ENCODE measurements around the gene CDH22.

CDH22 gene

DNA sequence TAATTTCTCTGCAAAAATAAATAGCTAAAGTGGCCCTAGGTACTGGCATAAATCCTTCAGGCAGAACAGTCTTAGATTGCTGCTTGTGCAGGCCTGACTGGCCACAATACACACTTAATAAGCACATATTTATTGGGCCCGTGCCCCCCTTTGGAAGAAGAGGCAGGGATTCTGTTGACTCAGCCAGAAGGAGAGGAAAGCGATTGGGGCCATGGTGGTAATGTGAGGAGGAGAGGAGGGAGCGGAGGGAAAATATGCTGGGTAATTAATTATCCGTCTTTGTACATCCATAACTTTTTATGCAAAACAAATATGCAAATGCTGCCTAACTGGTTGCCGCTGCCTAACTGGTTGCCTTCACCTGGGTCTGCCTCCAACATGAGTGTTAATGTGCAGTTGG lies 154.0 kb downstream of the CDH22 start:
- no peak for DNase-seq (ENCODE audit: low spot score)
- Mint-ChIP-seq H3K9me3 (no peaks in the 10 kb centered on the region), H3K27ac (no peak overlapping the region), H3K36me3 (ENCODE audit: low read depth) (no peaks in the 10 kb centered on the region), H3K4me3 (no peak overlapping the region), H3K4me1 (ENCODE audit: low read depth) (no peaks in the 10 kb centered on the region), H3K27me3 (ENCODE audit: low read depth) (peaks cover 3% of the 10 kb centered on the region)

DNA sequence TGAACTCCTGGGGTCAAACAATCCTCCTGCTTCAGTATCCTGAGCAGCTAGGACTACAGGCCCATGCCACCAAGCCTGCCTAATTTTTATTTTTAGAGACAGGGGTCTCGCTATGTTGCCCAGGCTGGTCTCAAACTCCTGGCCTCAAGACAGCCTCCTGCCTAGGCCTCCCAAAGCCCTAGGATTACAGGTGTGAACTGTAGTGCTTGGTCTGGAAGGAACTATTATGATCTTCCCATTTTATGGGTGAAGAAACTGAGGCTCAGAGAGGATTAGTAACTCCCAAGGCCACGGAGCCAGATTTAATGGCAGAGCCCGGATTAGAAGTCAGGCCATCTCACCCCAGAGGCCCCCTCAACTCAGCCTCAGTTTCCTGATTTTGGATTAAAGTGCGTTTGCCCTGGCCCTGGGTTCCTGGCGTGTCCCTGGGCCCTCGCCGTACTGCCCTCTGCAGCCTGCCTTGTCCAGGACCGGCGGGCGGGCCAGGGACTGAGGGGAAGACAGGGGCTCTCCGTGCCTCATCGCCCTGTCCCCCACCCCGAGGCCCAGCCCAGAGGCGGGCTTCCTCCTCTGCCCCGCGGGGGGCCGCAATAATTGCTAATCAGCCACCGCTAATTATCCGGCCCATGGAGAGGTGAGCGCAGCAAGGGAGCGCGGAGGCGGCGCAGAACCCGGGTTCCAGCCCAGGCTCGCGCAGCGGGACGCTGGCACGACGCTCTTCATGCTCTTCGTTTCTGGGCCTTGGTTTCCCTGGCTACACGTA lies 155.3 kb downstream of the CDH22 start:
- DNase-seq (ENCODE audit: low spot score): no peak
- no peak overlapping the region for H3K4me3 Mint-ChIP-seq
- peaks cover 3% of the 10 kb centered on the region for H3K27me3 Mint-ChIP-seq (ENCODE audit: low read depth)
- no peak overlapping the region for H3K27ac Mint-ChIP-seq
- H3K4me1 Mint-ChIP-seq (ENCODE audit: low read depth): no peaks in the 10 kb centered on the region
- H3K9me3 Mint-ChIP-seq: no peaks in the 10 kb centered on the region
- H3K36me3 Mint-ChIP-seq (ENCODE audit: low read depth): no peaks in the 10 kb centered on the region

DNA sequence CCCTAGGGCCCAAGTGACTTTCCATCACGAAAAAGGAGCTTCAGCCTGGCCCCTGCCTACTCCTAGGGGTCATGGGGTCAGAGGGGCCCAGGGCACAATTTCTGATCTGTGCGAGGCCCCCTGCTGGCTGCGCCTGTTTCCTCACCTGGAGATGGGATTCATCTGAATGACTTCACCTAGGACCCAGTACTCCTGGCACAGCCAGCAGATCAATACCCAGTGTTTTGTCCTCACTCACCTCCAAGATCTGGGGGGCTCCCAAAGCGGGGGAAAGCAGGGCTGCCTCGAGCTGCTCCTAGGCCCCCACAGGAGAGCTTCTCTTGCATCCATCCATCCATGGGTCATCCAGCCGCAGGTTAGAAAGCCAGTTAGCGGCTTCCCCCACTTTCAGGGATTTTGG lies 156.4 kb downstream of the CDH22 start:
- H3K4me3 Mint-ChIP-seq: no peak overlapping the region
- H3K4me1 Mint-ChIP-seq (ENCODE audit: low read depth): no peaks in the 10 kb centered on the region
- no peaks in the 10 kb centered on the region for H3K36me3 Mint-ChIP-seq (ENCODE audit: low read depth)
- no peak overlapping the region for H3K27ac Mint-ChIP-seq
- peak; percentile 5 for DNase-seq (ENCODE audit: low spot score)
- H3K9me3 Mint-ChIP-seq: no peaks in the 10 kb centered on the region
- peaks cover 3% of the 10 kb centered on the region for H3K27me3 Mint-ChIP-seq (ENCODE audit: low read depth)

DNA sequence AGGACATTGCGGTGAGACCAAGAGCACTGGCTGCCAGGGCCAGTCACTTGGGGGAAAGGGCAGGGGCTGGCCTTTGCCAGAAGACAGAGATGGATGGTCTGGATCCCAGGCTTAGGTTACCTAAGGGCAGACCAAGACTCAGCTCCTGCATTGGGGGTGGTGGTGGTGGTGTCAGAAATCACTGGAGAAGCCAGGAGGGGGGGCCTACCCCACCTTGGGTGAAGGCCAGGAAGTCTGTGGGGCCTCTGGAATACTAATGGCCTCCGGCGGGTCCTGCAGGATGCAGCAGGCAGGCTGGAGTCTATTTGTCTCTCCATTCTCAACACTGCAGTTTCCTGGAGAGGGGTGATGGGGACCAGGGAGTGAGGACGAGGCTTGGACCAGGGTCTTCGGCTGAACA lies 157.4 kb downstream of the CDH22 start:
- Mint-ChIP-seq H3K36me3 (ENCODE audit: low read depth) (no peaks in the 10 kb centered on the region), H3K9me3 (no peaks in the 10 kb centered on the region), H3K27ac (no peak overlapping the region), H3K4me1 (ENCODE audit: low read depth) (no peaks in the 10 kb centered on the region), H3K4me3 (no peak overlapping the region), H3K27me3 (ENCODE audit: low read depth) (peaks cover 4% of the 10 kb centered on the region)
- DNase-seq (ENCODE audit: low spot score): no peak

DNA sequence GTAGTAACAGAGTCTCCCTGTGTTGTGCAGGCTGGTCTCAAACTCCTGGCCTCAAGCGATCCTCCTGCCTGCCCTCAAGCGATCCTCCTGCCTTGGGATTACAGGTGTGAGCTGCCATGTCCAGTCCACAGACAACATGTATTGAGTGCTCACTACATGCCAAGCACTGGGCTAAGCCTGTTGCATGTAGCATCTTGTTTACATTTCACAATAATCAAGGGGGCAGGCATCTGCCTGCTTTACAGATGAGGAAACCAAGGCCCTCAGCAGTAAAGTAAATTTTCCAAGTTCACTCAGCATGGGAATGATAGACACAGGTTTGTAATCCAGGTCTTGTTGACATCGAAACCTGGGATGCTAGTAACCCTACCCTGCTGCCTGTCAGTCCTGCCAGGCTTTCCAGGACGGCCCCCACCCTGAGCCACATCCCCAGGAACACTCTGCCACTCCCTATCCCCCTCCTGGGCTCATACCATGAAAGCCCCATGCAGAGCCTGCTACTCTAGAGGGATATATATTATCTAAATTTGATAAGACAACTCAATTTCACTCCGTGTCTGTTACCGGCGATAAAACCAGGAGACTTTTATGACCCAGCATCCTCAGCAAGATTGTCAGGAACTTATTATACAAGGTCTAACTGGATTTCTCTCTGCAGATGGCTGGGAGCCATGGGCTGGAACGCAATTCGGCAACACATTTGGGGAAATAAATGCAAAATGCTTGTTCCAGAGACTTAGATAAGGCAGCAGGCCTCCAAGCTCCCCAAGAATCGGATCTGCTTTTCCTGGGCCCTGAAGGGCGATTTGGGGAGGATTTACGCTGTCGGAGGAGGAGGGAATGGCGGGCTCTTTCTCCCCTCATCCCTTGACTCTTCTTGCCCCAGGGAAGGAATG lies 159.7 kb downstream of the CDH22 start:
- no peak overlapping the region for H3K4me3 Mint-ChIP-seq
- no peaks in the 10 kb centered on the region for H3K4me1 Mint-ChIP-seq (ENCODE audit: low read depth)
- no peak overlapping the region for H3K27ac Mint-ChIP-seq
- H3K36me3 Mint-ChIP-seq (ENCODE audit: low read depth): no peaks in the 10 kb centered on the region
- H3K9me3 Mint-ChIP-seq: no peaks in the 10 kb centered on the region
- H3K27me3 Mint-ChIP-seq (ENCODE audit: low read depth): peaks cover 4% of the 10 kb centered on the region
- no peak for DNase-seq (ENCODE audit: low spot score)

DNA sequence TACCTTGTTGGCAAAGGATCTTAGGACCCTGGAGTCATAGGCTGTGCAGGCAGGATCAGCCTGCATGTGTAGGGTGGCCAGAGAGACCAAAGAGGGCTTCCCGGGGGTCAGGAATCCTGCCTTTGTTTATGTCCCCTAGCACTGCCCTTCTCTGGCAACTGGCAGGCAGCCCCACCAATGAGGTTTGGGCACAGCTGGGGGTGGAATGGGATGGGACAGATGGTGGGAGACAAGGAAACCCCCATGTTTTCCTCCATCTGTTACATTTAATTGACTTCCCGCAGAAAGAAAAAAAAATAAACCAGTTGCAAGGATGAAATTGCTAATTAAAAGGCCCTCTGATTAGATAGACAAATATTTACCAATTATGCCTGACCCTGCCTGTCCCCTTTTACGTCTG lies 162.6 kb downstream of the CDH22 start:
- H3K4me1 Mint-ChIP-seq (ENCODE audit: low read depth): no peaks in the 10 kb centered on the region
- H3K4me3 Mint-ChIP-seq: no peak overlapping the region
- H3K27ac Mint-ChIP-seq: no peak overlapping the region
- no peaks in the 10 kb centered on the region for H3K36me3 Mint-ChIP-seq (ENCODE audit: low read depth)
- H3K27me3 Mint-ChIP-seq (ENCODE audit: low read depth): peaks cover 11% of the 10 kb centered on the region
- no peaks in the 10 kb centered on the region for H3K9me3 Mint-ChIP-seq
- no peak for DNase-seq (ENCODE audit: low spot score)

DNA sequence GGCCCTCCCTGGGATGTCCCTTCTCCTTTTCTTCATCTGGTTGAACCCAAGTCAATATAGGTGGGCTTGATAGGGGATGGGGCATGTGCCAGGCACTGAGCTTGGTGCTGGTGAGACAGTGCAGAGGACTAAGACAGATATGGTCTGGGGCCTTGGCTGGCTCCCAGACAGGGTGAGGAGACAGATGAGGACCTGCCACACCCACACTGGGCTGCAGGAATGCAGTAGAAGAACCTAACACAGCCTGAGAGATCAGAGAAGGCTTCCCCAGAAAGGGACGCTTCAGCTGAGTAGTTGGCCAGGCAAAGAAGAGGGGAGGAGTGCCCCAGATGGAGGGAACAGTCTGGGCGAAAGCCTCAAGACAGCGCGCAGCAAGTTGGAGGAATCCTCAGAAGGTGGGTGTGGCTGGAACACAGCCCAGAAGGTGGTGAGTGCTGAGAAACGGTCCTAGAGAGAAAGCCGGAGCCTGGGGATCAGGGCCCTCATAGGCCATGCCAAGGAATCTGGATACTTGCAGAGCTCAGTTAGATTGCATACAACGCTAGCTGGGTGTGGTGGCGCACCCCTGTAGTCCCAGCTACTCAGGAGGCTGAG lies 163.8 kb downstream of the CDH22 start:
- Mint-ChIP-seq H3K4me3 (no peak overlapping the region), H3K27ac (no peak overlapping the region), H3K9me3 (no peaks in the 10 kb centered on the region), H3K4me1 (ENCODE audit: low read depth) (no peaks in the 10 kb centered on the region), H3K27me3 (ENCODE audit: low read depth) (peaks cover 11% of the 10 kb centered on the region), H3K36me3 (ENCODE audit: low read depth) (no peaks in the 10 kb centered on the region)
- no peak for DNase-seq (ENCODE audit: low spot score)

DNA sequence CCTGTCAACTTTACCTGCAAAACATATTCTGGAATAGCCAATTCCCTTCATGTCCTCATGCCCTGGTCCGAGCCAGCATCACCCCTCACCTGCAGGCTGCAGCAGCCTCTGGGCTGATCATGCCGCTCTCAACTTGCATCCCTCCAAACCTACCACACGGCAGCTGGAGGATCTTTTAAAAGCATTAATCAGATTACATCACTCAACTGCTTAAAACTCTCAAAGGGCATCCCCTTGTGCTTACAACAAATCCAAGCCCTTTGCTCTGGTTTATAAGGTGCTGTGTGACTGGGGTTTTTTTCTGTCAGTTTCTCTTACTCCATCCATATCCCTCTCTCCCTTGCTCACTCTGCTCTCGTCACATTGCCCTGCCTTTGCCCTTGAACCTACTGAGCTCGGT lies 166.2 kb downstream of the CDH22 start:
- no peaks in the 10 kb centered on the region for H3K9me3 Mint-ChIP-seq
- H3K4me3 Mint-ChIP-seq: no peak overlapping the region
- peaks cover 11% of the 10 kb centered on the region for H3K27me3 Mint-ChIP-seq (ENCODE audit: low read depth)
- no peaks in the 10 kb centered on the region for H3K36me3 Mint-ChIP-seq (ENCODE audit: low read depth)
- H3K27ac Mint-ChIP-seq: no peak overlapping the region
- no peak for DNase-seq (ENCODE audit: low spot score)
- no peaks in the 10 kb centered on the region for H3K4me1 Mint-ChIP-seq (ENCODE audit: low read depth)

DNA sequence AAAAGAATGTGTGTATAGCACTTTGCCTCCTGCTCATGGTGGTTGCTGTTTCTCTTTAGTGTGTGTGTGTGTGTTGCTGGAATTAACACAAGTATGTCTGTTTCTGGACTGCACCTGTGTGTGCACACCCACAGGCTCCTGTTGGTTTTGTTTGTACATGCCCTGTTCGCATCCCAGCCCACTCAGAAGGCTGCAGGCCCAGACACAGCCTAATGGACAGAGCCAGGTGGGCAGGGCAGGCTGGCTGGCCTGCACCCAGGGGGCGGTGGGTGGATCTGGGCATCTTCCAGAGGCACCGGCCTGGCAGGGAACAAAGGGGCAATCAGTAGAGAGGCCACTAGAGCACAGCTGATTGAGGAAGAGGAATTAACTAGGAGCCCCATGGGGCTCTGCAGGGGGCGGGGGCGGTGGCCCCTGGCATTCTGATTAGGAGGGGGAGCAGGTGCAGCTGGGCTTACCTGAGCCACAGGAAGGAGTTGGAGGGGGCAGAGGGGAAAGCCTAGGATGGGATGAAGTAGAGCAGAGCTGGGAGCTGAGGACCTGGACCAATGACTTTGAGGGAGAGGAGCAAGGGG lies 168.3 kb downstream of the CDH22 start:
- H3K4me3 Mint-ChIP-seq: no peak overlapping the region
- H3K27me3 Mint-ChIP-seq (ENCODE audit: low read depth): peaks cover 11% of the 10 kb centered on the region
- DNase-seq (ENCODE audit: low spot score): no peak
- H3K9me3 Mint-ChIP-seq: no peaks in the 10 kb centered on the region
- no peaks in the 10 kb centered on the region for H3K36me3 Mint-ChIP-seq (ENCODE audit: low read depth)
- no peaks in the 10 kb centered on the region for H3K4me1 Mint-ChIP-seq (ENCODE audit: low read depth)
- H3K27ac Mint-ChIP-seq: no peak overlapping the region

DNA sequence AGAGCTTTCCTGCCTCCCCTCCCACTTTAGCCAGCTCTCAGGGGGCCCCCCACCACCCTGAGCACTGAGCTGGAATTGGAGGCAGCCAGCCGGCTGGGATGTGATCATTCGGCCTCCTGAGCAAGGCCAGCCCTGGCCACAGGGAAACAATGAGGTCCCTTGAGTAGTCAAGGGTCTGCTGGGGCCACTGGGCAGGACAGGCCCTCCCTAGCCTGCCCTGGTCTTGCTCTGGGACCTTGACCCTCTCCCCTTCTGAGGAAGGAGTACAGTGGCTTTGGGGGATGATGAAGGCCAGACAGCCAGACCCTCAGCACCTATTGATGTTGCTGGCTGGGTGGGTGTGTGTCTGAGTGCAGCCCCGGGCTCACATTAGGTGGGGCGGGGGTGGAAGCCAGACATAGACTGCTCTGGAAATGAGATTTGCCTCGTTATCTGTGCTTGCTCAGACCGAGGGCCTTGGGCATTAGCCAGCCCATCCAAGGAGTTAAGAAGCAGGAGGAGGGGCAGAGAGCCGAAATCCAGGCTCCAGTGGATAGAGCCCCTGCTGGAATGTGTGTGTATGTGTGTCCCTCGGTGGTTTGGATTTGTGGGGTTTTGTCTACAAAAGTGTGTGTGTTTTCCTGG lies 168.9 kb downstream of the CDH22 start:
- Mint-ChIP-seq H3K4me1 (ENCODE audit: low read depth) (no peaks in the 10 kb centered on the region), H3K4me3 (no peak overlapping the region), H3K27me3 (ENCODE audit: low read depth) (peaks cover 11% of the 10 kb centered on the region), H3K36me3 (ENCODE audit: low read depth) (no peaks in the 10 kb centered on the region), H3K9me3 (no peaks in the 10 kb centered on the region), H3K27ac (no peak overlapping the region)
- no peak for DNase-seq (ENCODE audit: low spot score)

DNA sequence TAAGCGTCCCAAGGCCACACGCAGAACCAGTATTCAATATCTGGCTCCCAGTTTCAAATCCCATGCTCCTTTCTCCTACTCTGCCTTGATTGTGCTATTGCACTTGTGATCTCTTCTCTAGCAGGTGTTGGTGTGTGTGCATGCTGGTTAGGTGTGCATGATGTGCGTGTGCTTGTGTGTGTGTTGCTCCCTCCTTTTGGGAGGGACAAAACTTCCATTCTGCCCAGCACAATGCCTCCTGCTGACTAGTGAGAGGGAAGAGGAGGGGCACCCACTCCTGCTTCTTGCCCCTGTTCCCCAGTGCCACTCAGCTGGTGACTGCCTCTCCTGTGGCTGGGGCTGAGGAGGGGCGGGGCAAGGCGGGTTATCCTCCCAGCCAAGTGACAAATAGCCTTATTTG lies 170.5 kb downstream of the CDH22 start:
- Mint-ChIP-seq H3K4me1 (ENCODE audit: low read depth) (no peaks in the 10 kb centered on the region), H3K36me3 (ENCODE audit: low read depth) (no peaks in the 10 kb centered on the region), H3K27ac (no peak overlapping the region), H3K4me3 (no peak overlapping the region), H3K27me3 (ENCODE audit: low read depth) (peaks cover 11% of the 10 kb centered on the region), H3K9me3 (no peaks in the 10 kb centered on the region)
- no peak for DNase-seq (ENCODE audit: low spot score)

DNA sequence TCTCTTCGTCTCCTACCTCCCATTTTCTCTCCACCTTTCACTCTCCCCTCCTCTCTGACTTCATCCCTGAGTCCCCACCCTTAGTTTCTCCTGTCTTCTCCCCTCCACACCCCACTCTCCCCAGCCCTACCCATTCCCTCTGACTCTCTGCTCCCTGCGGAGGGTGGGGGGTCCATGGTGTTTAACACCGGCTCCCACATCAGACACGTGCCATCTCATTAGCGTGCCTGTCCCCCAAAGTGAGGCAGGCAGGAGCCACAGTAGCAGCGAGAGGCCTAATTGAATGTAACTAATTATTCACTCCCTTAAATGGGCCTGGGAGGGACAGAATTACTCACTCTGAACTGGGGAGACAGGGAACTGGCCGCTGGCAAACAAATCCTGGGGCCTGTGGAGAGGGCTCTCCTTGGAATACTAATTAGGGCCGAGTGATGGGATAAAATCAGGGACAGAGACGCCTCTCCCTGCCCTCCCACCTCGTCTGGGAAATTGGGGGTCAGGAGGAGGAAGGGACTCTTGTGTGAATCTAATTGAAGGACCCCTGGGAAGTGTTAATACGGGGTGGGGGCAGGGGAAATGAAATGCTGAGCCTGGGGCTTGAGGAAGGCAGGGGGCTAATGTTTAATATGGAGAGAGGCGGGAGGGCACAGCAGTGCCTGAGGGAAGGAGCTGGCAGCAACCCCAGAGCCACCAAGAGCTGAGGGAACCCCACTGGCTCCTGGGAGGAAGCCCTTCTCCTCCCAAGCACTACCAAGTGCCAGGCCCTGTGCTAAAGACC lies 172.3 kb downstream of the CDH22 start:
- Mint-ChIP-seq H3K27me3 (ENCODE audit: low read depth) (peaks cover 14% of the 10 kb centered on the region), H3K4me1 (ENCODE audit: low read depth) (peaks cover 2% of the 10 kb centered on the region), H3K27ac (no peak overlapping the region), H3K36me3 (ENCODE audit: low read depth) (no peaks in the 10 kb centered on the region), H3K4me3 (no peak overlapping the region), H3K9me3 (no peaks in the 10 kb centered on the region)
- no peak for DNase-seq (ENCODE audit: low spot score)

DNA sequence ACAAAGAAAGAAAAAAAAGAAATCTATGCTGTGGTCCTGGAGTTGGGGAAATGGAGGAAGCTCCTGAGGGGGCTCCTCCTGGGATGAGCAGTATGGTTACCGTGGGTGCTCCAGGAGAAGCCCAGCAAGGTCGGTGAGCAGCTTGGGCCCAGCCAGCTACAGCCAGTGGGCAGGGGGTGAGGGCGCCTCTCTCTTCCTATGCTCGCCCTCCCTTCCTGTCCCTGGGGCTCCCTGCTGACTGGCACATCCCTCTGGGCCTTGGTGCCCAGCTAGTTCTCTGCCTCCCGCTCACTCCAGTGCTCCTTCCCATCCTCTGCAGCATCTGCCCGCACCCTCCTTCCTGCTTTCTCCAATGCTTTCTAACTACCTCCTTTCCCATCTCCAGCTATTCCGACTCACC lies 173.6 kb downstream of the CDH22 start:
- Mint-ChIP-seq H3K9me3 (no peaks in the 10 kb centered on the region), H3K4me1 (ENCODE audit: low read depth) (peaks cover 2% of the 10 kb centered on the region), H3K4me3 (no peak overlapping the region), H3K27ac (no peak overlapping the region), H3K27me3 (ENCODE audit: low read depth) (peaks cover 17% of the 10 kb centered on the region), H3K36me3 (ENCODE audit: low read depth) (no peaks in the 10 kb centered on the region)
- no peak for DNase-seq (ENCODE audit: low spot score)
